HEK293 (cell line): ENCODE measurements around the gene DDX18.

Source experiments
- BCL11B ChIP-seq: fragments of 450-650 bp; formaldehyde crosslinking; IDR thresholded peaks from 2 replicates; pipeline ENCODE4 v1.5.1; 2016; ENCODE audit warnings: low read depth, missing biosample characterization, missing genetic modification characterization
- FEZF1 ChIP-seq: fragments of 450-650 bp; formaldehyde crosslinking; IDR thresholded peaks from 2 replicates; pipeline ENCODE4 v1.5.1; 2016; ENCODE audit warnings: missing biosample characterization, missing genetic modification characterization
- GLIS1 ChIP-seq: fragments of 450-650 bp; formaldehyde crosslinking; IDR thresholded peaks from 2 replicates; pipeline ENCODE4 v1.5.1; 2016; ENCODE audit warnings: missing biosample characterization, missing genetic modification characterization
- KLF16 ChIP-seq: fragments of 450-650 bp; formaldehyde crosslinking; IDR thresholded peaks from 2 replicates; pipeline ENCODE4 v1.5.1; 2017; ENCODE audit warnings: missing biosample characterization, missing genetic modification characterization
- MEIS1 ChIP-seq: sonication (generic); formaldehyde crosslinking; IDR thresholded peaks from 2 replicates; pipeline ENCODE4 v1.8.1; 2022; ENCODE audit warnings: missing genetic modification reagents, mild to moderate bottlenecking, borderline replicate concordance
- MYNN ChIP-seq: fragments of 450-650 bp; formaldehyde crosslinking; IDR thresholded peaks from 2 replicates; pipeline ENCODE4 v1.5.1; 2016; ENCODE audit warnings: missing biosample characterization, missing genetic modification characterization, borderline replicate concordance
- OVOL3 ChIP-seq: fragments of 450-650 bp; formaldehyde crosslinking; IDR thresholded peaks from 2 replicates; pipeline ENCODE4 v1.5.1; 2016; ENCODE audit warnings: missing biosample characterization, missing genetic modification characterization
- PRDM4 ChIP-seq: fragments of 450-650 bp; formaldehyde crosslinking; IDR thresholded peaks from 2 replicates; pipeline ENCODE4 v1.5.1; 2017; ENCODE audit warnings: missing biosample characterization, missing genetic modification characterization
- SCRT2 ChIP-seq: fragments of 450-650 bp; formaldehyde crosslinking; IDR thresholded peaks from 2 replicates; pipeline ENCODE4 v1.5.1; 2016; ENCODE audit warnings: missing biosample characterization, missing genetic modification characterization
- ZBTB48 ChIP-seq: fragments of 450-650 bp; formaldehyde crosslinking; IDR thresholded peaks from 2 replicates; pipeline ENCODE4 v1.5.1; 2016; ENCODE audit warnings: missing biosample characterization, missing genetic modification characterization
- ZBTB49 ChIP-seq: fragments of 450-650 bp; formaldehyde crosslinking; IDR thresholded peaks from 2 replicates; pipeline ENCODE4 v1.5.1; 2016; ENCODE audit warnings: missing biosample characterization, missing genetic modification characterization, low read depth
- ZBTB6 ChIP-seq: fragments of 450-650 bp; formaldehyde crosslinking; IDR thresholded peaks from 2 replicates; pipeline ENCODE4 v1.5.1; 2017; ENCODE audit warnings: missing biosample characterization, missing genetic modification characterization
- ZNF114 ChIP-seq: fragments of 450-650 bp; formaldehyde crosslinking; IDR thresholded peaks from 2 replicates; pipeline ENCODE4 v1.5.0; 2017; ENCODE audit warnings: missing biosample characterization, missing genetic modification characterization
- ZNF133 ChIP-seq: fragments of 450-650 bp; formaldehyde crosslinking; IDR thresholded peaks from 2 replicates; pipeline ENCODE4 v1.5.1; 2016; ENCODE audit warnings: missing biosample characterization, missing genetic modification characterization
- ZNF140 ChIP-seq: fragments of 450-650 bp; formaldehyde crosslinking; IDR thresholded peaks from 2 replicates; pipeline ENCODE4 v1.5.1; 2016; ENCODE audit warnings: missing biosample characterization, missing genetic modification characterization
- ZNF174 ChIP-seq: fragments of 450-650 bp; formaldehyde crosslinking; IDR thresholded peaks from 2 replicates; pipeline ENCODE4 v1.5.0; 2017; ENCODE audit warnings: missing biosample characterization, mild to moderate bottlenecking, missing genetic modification characterization
- ZNF48 ChIP-seq: fragments of 450-650 bp; formaldehyde crosslinking; IDR thresholded peaks from 2 replicates; pipeline ENCODE4 v1.5.1; 2016; ENCODE audit warnings: missing biosample characterization, missing genetic modification characterization
- ZNF501 ChIP-seq: fragments of 450-650 bp; formaldehyde crosslinking; IDR thresholded peaks from 2 replicates; pipeline ENCODE4 v1.5.1; 2016; ENCODE audit warnings: missing biosample characterization, missing genetic modification characterization
- ZNF518A ChIP-seq: fragments of 450-650 bp; formaldehyde crosslinking; conservative IDR thresholded peaks from 2 replicates; pipeline ENCODE4 v1.5.1; 2016; ENCODE audit warnings: low read depth, missing biosample characterization, missing genetic modification characterization
- ZNF548 ChIP-seq: fragments of 450-650 bp; formaldehyde crosslinking; IDR thresholded peaks from 2 replicates; pipeline ENCODE4 v1.5.1; 2016; ENCODE audit warnings: missing biosample characterization, missing genetic modification characterization
- ZNF558 ChIP-seq: fragments of 450-650 bp; formaldehyde crosslinking; IDR thresholded peaks from 2 replicates; pipeline ENCODE4 v1.5.1; 2016; ENCODE audit warnings: missing biosample characterization, missing genetic modification characterization
- ZNF610 ChIP-seq: fragments of 450-650 bp; formaldehyde crosslinking; IDR thresholded peaks from 2 replicates; pipeline ENCODE4 v1.5.1; 2016; ENCODE audit warnings: missing biosample characterization, missing genetic modification characterization, borderline replicate concordance
- ZNF654 ChIP-seq: fragments of 450-650 bp; formaldehyde crosslinking; IDR thresholded peaks from 2 replicates; pipeline ENCODE4 v1.5.1; 2016; ENCODE audit warnings: low read depth, missing biosample characterization, missing genetic modification characterization
- ZNF664 ChIP-seq: fragments of 450-650 bp; formaldehyde crosslinking; IDR thresholded peaks from 2 replicates; pipeline ENCODE4 v1.5.1; 2016; ENCODE audit warnings: missing biosample characterization, missing genetic modification characterization
- ZNF792 ChIP-seq: fragments of 450-650 bp; formaldehyde crosslinking; IDR thresholded peaks from 2 replicates; pipeline ENCODE4 v1.5.1; 2016; ENCODE audit warnings: missing biosample characterization, missing genetic modification characterization
- ZSCAN16 ChIP-seq: fragments of 450-650 bp; formaldehyde crosslinking; IDR thresholded peaks from 2 replicates; pipeline ENCODE4 v1.5.1; 2016; ENCODE audit warnings: missing biosample characterization, missing genetic modification characterization
- ZSCAN30 ChIP-seq: fragments of 450-650 bp; IDR thresholded peaks from 2 replicates; pipeline ENCODE4 v1.5.1; 2018; ENCODE audit warnings: missing biosample characterization, mild to moderate bottlenecking, missing genetic modification characterization, moderate library complexity

Gene DDX18

GRCh38 chr2:117814417-117815264 is at the start of gene DDX18 (continued):
- TF ChIP-seq ZNF518A (tag by site-specific recombination) (peak; percentile 99), ZNF133 (no peak), ZNF548 (tag by site-specific recombination) (no peak), ZNF114 (no peak), BCL11B (tag by site-specific recombination) (no peak), ZNF558 (tag by site-specific recombination) (0 out of 2 replicates have a peak, but pooled peaks have one; percentile 33), KLF16 (no peak), PRDM4 (tag by site-specific recombination) (no peak), ZNF174 (tag by site-specific recombination) (no peak), ZBTB48 (no peak), ZNF501 (tag by site-specific recombination) (peak; percentile 73; the same call in 1 of the 2 replicates), MYNN (tag by site-specific recombination) (no peak), OVOL3 (tag by site-specific recombination) (no peak), ZNF610 (no peak), GLIS1 (tag by site-specific recombination) (no peak), ZNF48 (tag by site-specific recombination) (no peak), ZSCAN16 (tag by site-specific recombination) (no peak), MEIS1 (CRISPR knock-in tag) (no peak), ZNF664 (tag by site-specific recombination) (no peak), SCRT2 (tag by site-specific recombination) (peak; percentile 96), ZNF792 (tag by site-specific recombination) (no peak), ZSCAN30 (tag by site-specific recombination) (peak; percentile 82), ZNF654 (tag by site-specific recombination) (peak; percentile 67), FEZF1 (no peak), ZBTB6 (no peak), ZNF140 (no peak), ZBTB49 (tag by site-specific recombination) (no peak)
